Measurements from ENCODE around the gene NCAPG2.
A peak's percentile ranks its signal among the peaks of the same experiment; 100 is the strongest.

NCAPG2 gene, protein sequence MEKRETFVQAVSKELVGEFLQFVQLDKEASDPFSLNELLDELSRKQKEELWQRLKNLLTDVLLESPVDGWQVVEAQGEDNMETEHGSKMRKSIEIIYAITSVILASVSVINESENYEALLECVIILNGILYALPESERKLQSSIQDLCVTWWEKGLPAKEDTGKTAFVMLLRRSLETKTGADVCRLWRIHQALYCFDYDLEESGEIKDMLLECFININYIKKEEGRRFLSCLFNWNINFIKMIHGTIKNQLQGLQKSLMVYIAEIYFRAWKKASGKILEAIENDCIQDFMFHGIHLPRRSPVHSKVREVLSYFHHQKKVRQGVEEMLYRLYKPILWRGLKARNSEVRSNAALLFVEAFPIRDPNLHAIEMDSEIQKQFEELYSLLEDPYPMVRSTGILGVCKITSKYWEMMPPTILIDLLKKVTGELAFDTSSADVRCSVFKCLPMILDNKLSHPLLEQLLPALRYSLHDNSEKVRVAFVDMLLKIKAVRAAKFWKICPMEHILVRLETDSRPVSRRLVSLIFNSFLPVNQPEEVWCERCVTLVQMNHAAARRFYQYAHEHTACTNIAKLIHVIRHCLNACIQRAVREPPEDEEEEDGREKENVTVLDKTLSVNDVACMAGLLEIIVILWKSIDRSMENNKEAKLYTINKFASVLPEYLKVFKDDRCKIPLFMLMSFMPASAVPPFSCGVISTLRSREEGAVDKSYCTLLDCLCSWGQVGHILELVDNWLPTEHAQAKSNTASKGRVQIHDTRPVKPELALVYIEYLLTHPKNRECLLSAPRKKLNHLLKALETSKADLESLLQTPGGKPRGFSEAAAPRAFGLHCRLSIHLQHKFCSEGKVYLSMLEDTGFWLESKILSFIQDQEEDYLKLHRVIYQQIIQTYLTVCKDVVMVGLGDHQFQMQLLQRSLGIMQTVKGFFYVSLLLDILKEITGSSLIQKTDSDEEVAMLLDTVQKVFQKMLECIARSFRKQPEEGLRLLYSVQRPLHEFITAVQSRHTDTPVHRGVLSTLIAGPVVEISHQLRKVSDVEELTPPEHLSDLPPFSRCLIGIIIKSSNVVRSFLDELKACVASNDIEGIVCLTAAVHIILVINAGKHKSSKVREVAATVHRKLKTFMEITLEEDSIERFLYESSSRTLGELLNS

DNA sequence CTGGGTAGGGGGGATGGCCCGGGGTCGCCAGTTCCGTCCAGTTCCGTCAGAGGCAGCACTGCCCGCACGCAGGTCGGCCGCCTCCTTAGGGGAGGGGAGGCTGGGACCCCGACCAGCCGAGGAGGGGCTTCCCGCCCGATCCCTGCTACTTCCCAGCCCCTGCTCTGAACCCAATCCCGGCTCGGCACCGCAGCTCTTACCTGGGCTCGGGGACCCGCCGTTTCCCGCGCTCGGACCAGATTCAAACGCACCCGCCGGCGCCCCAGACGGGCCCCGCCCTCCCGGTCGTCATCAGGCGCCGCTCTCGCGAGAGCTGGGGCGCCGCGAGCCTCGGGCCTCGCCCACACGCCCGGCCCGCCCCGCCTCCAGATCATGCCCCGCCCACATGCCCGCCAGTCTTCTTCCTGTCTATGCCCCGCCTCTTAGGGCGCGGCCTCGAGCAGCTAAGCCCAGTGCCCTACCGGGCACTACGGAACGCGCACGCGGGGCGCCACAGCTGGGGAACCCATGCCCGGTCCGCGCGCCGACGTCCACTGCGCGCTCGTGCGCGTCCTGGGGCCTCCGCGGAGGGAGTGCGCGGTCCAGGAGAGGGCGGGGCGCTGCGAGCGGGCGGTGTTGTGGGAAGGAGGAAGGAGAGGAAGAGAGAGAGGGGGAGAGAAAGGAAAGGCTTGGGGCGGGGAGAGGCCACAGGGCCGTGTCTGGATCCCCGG is at the start of gene NCAPG2:
Gene NCAPG2, minus strand, starts transcription at position 281 of the 710 bp plus-strand sequence. CDS start 2,905 bp downstream, outside the sequence.
- DNase-seq (ENCODE audit: low read depth, low spot score): peak; percentile 98
- peak within 1 kb of the TSS; percentile 98 for H3K4me3 ChIP-seq (ENCODE audit: low read depth, low read length)
- in situ Hi-C loops (cut with HindIII; ENCODE audit: low sequenced_read_pairs): no loop called here
- TF ChIP-seq, protein P1, sequence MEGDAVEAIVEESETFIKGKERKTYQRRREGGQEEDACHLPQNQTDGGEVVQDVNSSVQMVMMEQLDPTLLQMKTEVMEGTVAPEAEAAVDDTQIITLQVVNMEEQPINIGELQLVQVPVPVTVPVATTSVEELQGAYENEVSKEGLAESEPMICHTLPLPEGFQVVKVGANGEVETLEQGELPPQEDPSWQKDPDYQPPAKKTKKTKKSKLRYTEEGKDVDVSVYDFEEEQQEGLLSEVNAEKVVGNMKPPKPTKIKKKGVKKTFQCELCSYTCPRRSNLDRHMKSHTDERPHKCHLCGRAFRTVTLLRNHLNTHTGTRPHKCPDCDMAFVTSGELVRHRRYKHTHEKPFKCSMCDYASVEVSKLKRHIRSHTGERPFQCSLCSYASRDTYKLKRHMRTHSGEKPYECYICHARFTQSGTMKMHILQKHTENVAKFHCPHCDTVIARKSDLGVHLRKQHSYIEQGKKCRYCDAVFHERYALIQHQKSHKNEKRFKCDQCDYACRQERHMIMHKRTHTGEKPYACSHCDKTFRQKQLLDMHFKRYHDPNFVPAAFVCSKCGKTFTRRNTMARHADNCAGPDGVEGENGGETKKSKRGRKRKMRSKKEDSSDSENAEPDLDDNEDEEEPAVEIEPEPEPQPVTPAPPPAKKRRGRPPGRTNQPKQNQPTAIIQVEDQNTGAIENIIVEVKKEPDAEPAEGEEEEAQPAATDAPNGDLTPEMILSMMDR (IDR thresholded peaks at IDR 0.05; ENCODE audit: low read depth, low read length): no peak

DNA sequence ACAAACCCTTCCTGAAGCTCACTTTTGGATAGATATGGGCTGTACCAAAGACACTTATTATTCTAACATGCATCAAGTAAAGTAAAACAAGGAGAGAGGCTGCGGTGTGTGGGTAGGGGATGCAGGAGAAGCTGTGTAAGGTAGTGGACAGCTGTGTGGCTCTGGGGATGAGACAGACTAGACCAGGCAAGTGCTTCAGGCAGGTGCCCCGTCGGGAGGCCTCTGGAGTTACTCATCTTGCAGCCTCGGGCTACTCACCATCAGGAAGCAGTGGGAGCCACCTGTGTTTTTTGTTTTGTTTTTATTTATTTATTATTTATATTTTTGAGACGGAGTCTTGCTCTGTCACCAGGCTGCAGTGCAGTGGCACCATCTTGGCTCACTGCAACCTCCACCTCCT is 49.3 kb upstream of the NCAPG2 start:
- TF ChIP-seq, protein P1 (IDR thresholded peaks at IDR 0.05; ENCODE audit: low read depth, low read length): no peak
- in situ Hi-C loops (cut with HindIII; ENCODE audit: low sequenced_read_pairs): no loop called here
- no peak for DNase-seq (ENCODE audit: low read depth, low spot score)
- no peak overlapping the region for H3K4me3 ChIP-seq (ENCODE audit: low read depth, low read length)

DNA sequence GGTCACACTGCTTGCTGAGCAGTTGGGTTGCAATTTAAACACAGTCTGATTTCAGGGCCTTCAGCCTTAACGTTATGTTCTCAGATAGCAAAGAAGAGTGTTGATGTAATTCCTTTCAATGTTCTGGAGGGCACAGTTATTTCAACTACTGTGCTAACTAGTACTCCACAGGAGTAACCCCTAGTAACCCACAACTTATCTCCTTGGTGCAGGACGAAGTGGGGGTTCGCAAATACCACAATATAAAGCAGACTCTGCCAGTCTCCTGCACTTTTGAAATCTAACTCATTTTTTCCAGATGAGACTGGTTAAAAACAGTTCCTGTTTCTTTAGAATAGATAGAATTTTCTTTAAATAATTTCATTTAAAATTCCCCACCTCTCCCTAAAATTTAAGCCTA is 47.1 kb upstream of the NCAPG2 start:
- TF ChIP-seq, protein P1 (IDR thresholded peaks at IDR 0.05; ENCODE audit: low read depth, low read length): no peak
- H3K4me3 ChIP-seq (ENCODE audit: low read depth, low read length): no peak overlapping the region
- in situ Hi-C loops (cut with HindIII; ENCODE audit: low sequenced_read_pairs): no loop called here
- no peak for DNase-seq (ENCODE audit: low read depth, low spot score)

DNA sequence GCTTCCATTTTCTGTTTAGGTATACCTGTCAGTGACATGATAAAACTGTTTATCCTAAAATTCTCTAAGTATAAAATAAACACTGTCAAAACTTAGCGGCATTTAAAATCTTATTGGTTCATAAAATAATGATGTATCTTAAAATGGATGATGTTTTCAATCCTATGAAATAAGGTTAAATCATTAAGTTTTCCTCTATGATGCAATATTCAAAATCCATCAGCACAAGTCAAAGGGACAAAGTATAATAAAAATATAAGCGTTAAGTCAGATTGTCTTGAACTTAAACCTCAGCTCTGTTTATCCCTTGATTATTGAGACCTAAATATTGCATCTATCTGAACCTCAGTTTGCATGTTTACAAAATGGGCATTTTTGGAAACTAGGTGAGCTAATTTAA is 46.6 kb upstream of the NCAPG2 start:
- in situ Hi-C loops (cut with HindIII; ENCODE audit: low sequenced_read_pairs): no loop called here
- no peak overlapping the region for H3K4me3 ChIP-seq (ENCODE audit: low read depth, low read length)
- DNase-seq (ENCODE audit: low read depth, low spot score): no peak
- TF ChIP-seq, protein P1 (IDR thresholded peaks at IDR 0.05; ENCODE audit: low read depth, low read length): no peak

DNA sequence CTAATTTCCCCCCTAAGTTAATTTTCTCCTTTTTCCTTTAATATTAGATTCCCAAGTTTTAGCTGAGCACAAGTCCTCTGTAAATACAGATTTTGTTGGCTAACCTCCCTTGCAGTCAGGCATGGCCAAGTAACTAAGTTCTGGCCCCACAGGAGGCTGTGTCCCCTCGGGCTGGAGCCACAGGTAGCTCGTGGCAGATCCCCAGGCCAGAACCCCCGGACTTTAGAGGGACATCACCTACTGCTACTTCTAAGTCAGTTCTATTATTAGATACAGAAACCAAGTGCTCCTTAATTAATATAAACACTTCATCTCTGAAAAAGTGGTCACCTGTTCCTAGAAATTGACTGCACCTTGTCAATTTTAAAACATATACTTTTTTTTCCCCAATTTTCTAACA is 46.1 kb upstream of the NCAPG2 start:
- TF ChIP-seq, protein P1 (IDR thresholded peaks at IDR 0.05; ENCODE audit: low read depth, low read length): no peak
- in situ Hi-C loops (cut with HindIII; ENCODE audit: low sequenced_read_pairs): no loop called here
- no peak for DNase-seq (ENCODE audit: low read depth, low spot score)
- no peak overlapping the region for H3K4me3 ChIP-seq (ENCODE audit: low read depth, low read length)

DNA sequence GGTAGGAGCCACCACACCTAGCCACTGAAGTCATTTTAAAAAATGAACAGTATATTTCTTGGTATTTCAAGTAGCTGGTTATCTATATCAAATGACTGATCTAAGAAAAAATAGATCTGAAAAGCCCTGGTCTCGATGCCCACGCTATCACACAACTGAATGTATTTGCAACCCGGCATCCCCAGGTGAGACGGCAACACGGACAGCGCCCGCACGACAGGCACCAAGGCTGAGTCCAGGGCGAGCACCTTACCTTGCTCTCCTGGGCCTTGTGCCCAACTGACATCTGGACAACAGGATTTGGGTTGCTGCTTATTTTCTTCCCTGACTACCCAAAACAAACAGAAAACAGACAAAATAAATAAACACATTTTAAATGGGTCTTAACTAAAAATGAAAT is 44.8 kb upstream of the NCAPG2 start:
- no peak overlapping the region for H3K4me3 ChIP-seq (ENCODE audit: low read depth, low read length)
- in situ Hi-C loops (cut with HindIII; ENCODE audit: low sequenced_read_pairs): no loop called here
- TF ChIP-seq, protein P1 (IDR thresholded peaks at IDR 0.05; ENCODE audit: low read depth, low read length): no peak
- DNase-seq (ENCODE audit: low read depth, low spot score): no peak
